ENCODE data around the gene ATAD5. TPM values are rescaled to one million over a fixed set of nuclear protein-coding genes. Genes with fewer than 3 reads are reported as not detected.

The ATAD5 gene
- total and polyA plus RNA-seq, 2 of the 4 experiments (the other 2 are of a cell fraction) = 1.0 to 1.3 TPM

- Histone ChIP-seq H3K14ac (replicated peaks; ENCODE audit: low read depth, low read length) (no peak overlapping the region), H4K20me1 (ENCODE audit: insufficient read depth, low read length) (no peaks in the 10 kb centered on the region), H3K79me1 (ENCODE audit: low read depth in 1 of 2, low read length in 2 of 2) (peaks cover 0 to 17% of the 10 kb centered on the region in 2 experiments; a peak in 2 of 4 replicates), H4K91ac (ENCODE audit: insufficient read depth, low read depth, low read length) (no peak overlapping the region), H3K36me3 (ENCODE audit: control insufficient read depth, insufficient read depth, low read length) (peaks cover 26% of the 10 kb centered on the region), H4K8ac (ENCODE audit: low read depth in 2 of 2, low read length in 2 of 2) (no peak overlapping the region), H3K9me1 (ENCODE audit: insufficient read depth, low read length) (no peaks in the 10 kb centered on the region; the same call in 1 of the 2 replicates), H2BK20ac (ENCODE audit: low read depth, low read length) (no peak overlapping the region), H3K27me3 (ENCODE audit: control insufficient read depth, insufficient read depth, low read length) (no peaks in the 10 kb centered on the region), H3K9me3 (ENCODE audit: control insufficient read depth, insufficient read depth, low read length) (no peaks in the 10 kb centered on the region), H2BK15ac (ENCODE audit: low read depth, low read length) (no peak overlapping the region), H3K56ac (ENCODE audit: extremely low read depth, insufficient read depth, low read length) (no peak overlapping the region), H2AFZ (replicated peaks; ENCODE audit: low read length, poor library complexity) (no peak overlapping the region), H3K4me1 (ENCODE audit: control insufficient read depth, insufficient read depth, low read length) (no peaks in the 10 kb centered on the region), H3K4ac (ENCODE audit: low read depth, low read length) (no peak overlapping the region), H4K5ac (ENCODE audit: low read depth, low read length) (no peak overlapping the region), H3K23ac (ENCODE audit: low read depth, low read length) (no peak overlapping the region), H3K4me3 (ENCODE audit: insufficient read depth, low read depth, low read length) (no peak overlapping the region), H2BK5ac (ENCODE audit: low read depth, low read length, poor library complexity, severe bottlenecking) (no peak overlapping the region), H3K27ac (ENCODE audit: insufficient read depth, low read length) (no peak overlapping the region), H2BK120ac (ENCODE audit: low read depth, low read length) (no peak overlapping the region), H3K18ac (ENCODE audit: low read depth, low read length) (no peak overlapping the region), H3K9ac (ENCODE audit: low read depth, low read length) (no peak overlapping the region), H3K4me2 (ENCODE audit: low read depth, low read length) (no peak overlapping the region), H2AK9ac (replicated peaks; ENCODE audit: low read depth, low read length, poor library complexity) (no peak overlapping the region), H2AK5ac (ENCODE audit: low read depth, low read length) (no peak overlapping the region)
- ATAC-seq (ENCODE audit: low read depth) = no peak
- TF ChIP-seq MAFK (IDR thresholded peaks at IDR 0.05; ENCODE audit: low read depth, low read length) (no peak), MAZ (IDR thresholded peaks at IDR 0.05; ENCODE audit: borderline replicate concordance, low read depth, low read length) (no peak), RFX5 (IDR thresholded peaks at IDR 0.05; ENCODE audit: low read depth, low read length) (no peak), CTCF (conservative IDR thresholded peaks at IDR 0.05; ENCODE audit: low read depth, low read length) (no peak), CHD1 (IDR thresholded peaks at IDR 0.05; ENCODE audit: low read depth, low read length) (no peak), BHLHE40 (IDR thresholded peaks at IDR 0.05; ENCODE audit: low read depth, low read length) (no peak)
- TF ChIP-seq, protein P1, sequence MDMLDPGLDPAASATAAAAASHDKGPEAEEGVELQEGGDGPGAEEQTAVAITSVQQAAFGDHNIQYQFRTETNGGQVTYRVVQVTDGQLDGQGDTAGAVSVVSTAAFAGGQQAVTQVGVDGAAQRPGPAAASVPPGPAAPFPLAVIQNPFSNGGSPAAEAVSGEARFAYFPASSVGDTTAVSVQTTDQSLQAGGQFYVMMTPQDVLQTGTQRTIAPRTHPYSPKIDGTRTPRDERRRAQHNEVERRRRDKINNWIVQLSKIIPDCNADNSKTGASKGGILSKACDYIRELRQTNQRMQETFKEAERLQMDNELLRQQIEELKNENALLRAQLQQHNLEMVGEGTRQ (IDR thresholded peaks at IDR 0.05; ENCODE audit: low read depth, low read length) = no peak
- WGBS, 2 experiments (ENCODE audit: extremely low coverage in 2 of 2, insufficient read length in 1 of 2) = 100% methylated on average over 2 of the region's 5 CpGs; no CpG with 5 or more reads in 1 of the 2 experiments
- in situ Hi-C loops (cut with MboI; ENCODE audit: low sequenced_read_pairs) (no loop called here), intact Hi-C loops (cut with micrococcal nuclease) (no loop called here), dilution Hi-C loops (cut with HindIII; ENCODE audit: low sequenced_read_pairs, unreplicated experiment) (no loop called here)
- CTCF ChIA-PET = no interaction called here
- no peak for DNase-seq
- POLR2A ChIA-PET (ENCODE audit: unreplicated experiment) = no interaction called here
- no TSS peak for BruUV-seq (replicated peaks)
Measured at GRCh38 chr17:30794372-30794771, 37.4 kb upstream of the ATAD5 start.
